ENCODE results near the gene MORC4. TPM values are rescaled to one million over a fixed set of nuclear protein-coding genes. Genes with fewer than 3 reads are reported as not detected.
A peak's percentile ranks its signal among the peaks of the same experiment; 100 is the strongest.

The MORC4 gene
- total and polyA plus RNA-seq, 2 of the 4 experiments (the other 2 are of a cell fraction): 17.5 to 34.2 TPM

DNA sequence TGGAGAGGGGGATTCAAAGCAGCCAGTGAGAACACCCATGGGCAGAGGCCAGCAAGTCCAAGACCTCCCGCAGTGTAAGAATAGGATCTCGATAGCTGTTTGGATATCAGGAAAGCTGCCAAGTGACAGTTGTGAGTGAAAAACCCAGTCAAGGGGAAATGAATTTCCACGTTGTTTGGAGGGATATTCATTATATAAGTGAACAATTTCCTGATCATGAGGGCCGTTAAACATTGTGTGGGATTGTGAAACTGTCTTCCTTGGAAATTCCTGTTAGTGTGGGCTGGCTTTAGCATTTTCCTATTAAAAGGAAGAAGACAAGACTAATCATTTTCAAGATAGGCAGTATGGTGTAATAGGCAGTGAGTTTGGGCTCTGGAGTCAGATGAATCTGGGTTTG is 64.8 kb downstream of the MORC4 start:
- Histone ChIP-seq H3K9ac (ENCODE audit: low read depth, low read length) (no peak overlapping the region), H3K4me3 (ENCODE audit: insufficient read depth, low read depth, low read length) (no peak overlapping the region), H3K23ac (ENCODE audit: low read depth, low read length) (no peak overlapping the region), H3K4me2 (ENCODE audit: low read depth, low read length) (no peak overlapping the region), H3K27ac (ENCODE audit: insufficient read depth, low read length) (no peak overlapping the region), H2AK5ac (ENCODE audit: low read depth, low read length) (no peak overlapping the region), H3K36me3 (ENCODE audit: control insufficient read depth, insufficient read depth, low read length) (peaks cover 1% of the 10 kb centered on the region; the same call in 1 of the 2 replicates), H3K9me1 (ENCODE audit: insufficient read depth, low read length) (peaks cover 7% of the 10 kb centered on the region; the same call in 1 of the 2 replicates), H3K9me3 (ENCODE audit: control insufficient read depth, insufficient read depth, low read length) (no peaks in the 10 kb centered on the region), H3K4me1 (ENCODE audit: control insufficient read depth, insufficient read depth, low read length) (peaks cover 10% of the 10 kb centered on the region), H3K18ac (ENCODE audit: low read depth, low read length) (no peak overlapping the region), H2AK9ac (replicated peaks; ENCODE audit: low read depth, low read length, poor library complexity) (no peak overlapping the region), H4K91ac (ENCODE audit: insufficient read depth, low read depth, low read length) (no peak overlapping the region), H2BK120ac (ENCODE audit: low read depth, low read length) (no peak overlapping the region), H2BK15ac (ENCODE audit: low read depth, low read length) (no peak overlapping the region), H3K4ac (ENCODE audit: low read depth, low read length) (no peak overlapping the region), H3K14ac (replicated peaks; ENCODE audit: low read depth, low read length) (no peak overlapping the region), H2BK5ac (ENCODE audit: low read depth, low read length, poor library complexity, severe bottlenecking) (no peak overlapping the region), H2BK20ac (ENCODE audit: low read depth, low read length) (no peak overlapping the region), H2AFZ (replicated peaks; ENCODE audit: low read length, poor library complexity) (no peak overlapping the region), H4K8ac (ENCODE audit: low read depth in 2 of 2, low read length in 2 of 2) (no peak overlapping the region), H4K20me1 (ENCODE audit: insufficient read depth, low read length) (no peaks in the 10 kb centered on the region; the same call in 1 of the 2 replicates), H3K27me3 (ENCODE audit: control insufficient read depth, insufficient read depth, low read length) (peaks cover 6% of the 10 kb centered on the region; the same call in 1 of the 2 replicates), H3K79me1 (ENCODE audit: low read depth in 1 of 2, low read length in 2 of 2) (no peaks in the 10 kb centered on the region), H3K56ac (ENCODE audit: extremely low read depth, insufficient read depth, low read length) (no peak overlapping the region), H4K5ac (ENCODE audit: low read depth, low read length) (no peak overlapping the region; the same call in 1 of the 2 replicates)
- ChIA-PET POLR2A (ENCODE audit: unreplicated experiment) (no interaction called here), CTCF (no interaction called here)
- TF ChIP-seq CHD1 (IDR thresholded peaks at IDR 0.05; ENCODE audit: low read depth, low read length): no peak
- peak; percentile 55 for TF ChIP-seq CEBPB (IDR thresholded peaks at IDR 0.05; ENCODE audit: low read depth, low read length)
- no TSS peak for BruUV-seq (replicated peaks)
- intact Hi-C loops (cut with micrococcal nuclease) (no loop called here), dilution Hi-C loops (cut with HindIII; ENCODE audit: low sequenced_read_pairs, unreplicated experiment) (no loop called here), in situ Hi-C loops (cut with MboI; ENCODE audit: low sequenced_read_pairs) (no loop called here)
- ATAC-seq (ENCODE audit: low read depth) (no peak), DNase-seq (peak; percentile 36)
- WGBS, 2 experiments (ENCODE audit: extremely low coverage in 2 of 2, insufficient read length in 1 of 2): 20% methylated on average over 1 of the region's 4 CpGs; no CpG with 5 or more reads in 1 of the 2 experiments
